Activated CD4-positive, alpha-beta T cell treated with anti-CD3 and anti-CD28 coated beads, Interleukin-2, amount 10 ng/mL, durations not matched to agents 7 days and 5 days (primary cell): ENCODE results near the gene TIMM23. TPM values are rescaled to one million over a fixed set of nuclear protein-coding genes. Genes with fewer than 3 reads are reported as not detected.
"Not testable (repeated sequence)": the region's sequence is repeated elsewhere in the genome, so short reads cannot be mapped to it uniquely, and the experiment has no call there.

Source experiments
- CTCF ChIA-PET: fragments of 350-600 bp; sonication (Branson Sonifier 250); formaldehyde crosslinking; loops from one replicate; lab custom pipeline; 2021; ENCODE audit warnings: antibody characterized with exemption; lab: Charles Lee
- POLR2A ChIA-PET: fragments of 350-600 bp; sonication (Branson Sonifier 250); formaldehyde crosslinking; loops from one replicate; lab custom pipeline; 2021; ENCODE audit warnings: antibody characterized with exemption; lab: Charles Lee
- DNase-seq: peaks from one replicate; pipeline ENCODE4 v3.0.0-alpha.2; 2020
- H3K27ac Mint-ChIP-seq: one replicate; pipeline ENCODE4 v1.8.0; 2021; ENCODE audit warnings: mild to moderate bottlenecking, moderate library complexity, mixed read lengths
- H3K27me3 Mint-ChIP-seq: one replicate; pipeline ENCODE4 v1.8.0; 2021; ENCODE audit warnings: mixed read lengths
- H3K36me3 Mint-ChIP-seq: one replicate; pipeline ENCODE4 v1.8.0; 2021; ENCODE audit warnings: low read depth, mixed read lengths
- H3K4me1 Mint-ChIP-seq: one replicate; pipeline ENCODE4 v1.8.0; 2021; ENCODE audit warnings: mixed read lengths
- H3K4me3 Mint-ChIP-seq: one replicate; pipeline ENCODE4 v1.8.0; 2021; ENCODE audit warnings: mild to moderate bottlenecking, moderate library complexity, mixed read lengths
- H3K9me3 Mint-ChIP-seq: one replicate; pipeline ENCODE4 v1.8.0; 2021; ENCODE audit warnings: mixed read lengths
- total RNA-seq, 2 experiments: library from RNA; stranded (reverse); gene quantifications; one replicate each; pipeline ENCODE4 v1.2.3, GENCODE V29; 2021

TIMM23 gene
- total RNA-seq, 2 experiments from 2014 or later, result 49.0 to 54.5 TPM

DNA sequence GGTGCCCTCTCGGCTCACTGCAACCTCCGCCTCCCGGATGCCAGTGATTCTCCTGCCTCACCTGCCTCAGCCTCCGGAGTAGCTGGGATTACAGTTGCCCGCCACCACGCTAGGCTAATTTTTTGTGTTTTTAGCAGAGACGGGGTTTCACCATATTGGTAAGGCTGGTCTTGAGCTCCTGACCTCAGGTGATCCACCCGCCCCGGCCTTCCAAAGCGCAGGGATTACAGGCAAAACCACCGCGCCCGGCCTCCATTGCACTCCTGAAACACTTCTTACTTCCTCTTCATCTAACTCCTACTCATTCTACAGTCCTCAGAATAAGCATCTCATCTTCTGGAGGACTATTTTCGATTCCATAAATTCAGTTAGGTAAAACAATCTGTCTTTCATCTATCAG is 1.3 kb upstream of the TIMM23 start:
- H3K27me3 Mint-ChIP-seq, H3K9me3 Mint-ChIP-seq, DNase-seq, H3K36me3 Mint-ChIP-seq, POLR2A ChIA-PET, H3K27ac Mint-ChIP-seq, CTCF ChIA-PET: not testable (repeated sequence)
- peak overlapping the region; percentile 94 for H3K4me3 Mint-ChIP-seq
- peaks cover 37% of the 10 kb centered on the region for H3K4me1 Mint-ChIP-seq

DNA sequence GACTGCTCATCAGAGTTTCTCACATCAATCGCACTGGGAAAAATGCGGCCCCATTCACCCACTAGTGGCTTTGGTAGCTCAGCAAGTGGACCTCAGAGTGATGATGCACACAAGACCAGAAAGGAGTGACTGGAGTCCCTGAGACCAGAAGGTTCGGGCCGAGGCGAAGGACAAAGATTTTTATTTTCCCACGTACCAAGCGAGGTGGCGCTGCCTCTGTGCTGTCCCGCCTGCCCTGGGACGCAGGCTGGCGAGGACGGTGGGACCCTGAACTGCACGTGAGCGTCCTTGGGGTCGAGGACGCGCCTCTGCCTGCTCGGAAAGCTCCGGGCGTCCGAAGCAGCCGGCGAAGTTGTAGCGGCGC is 565 bp upstream of the TIMM23 start:
- CTCF ChIA-PET, H3K36me3 Mint-ChIP-seq, H3K27me3 Mint-ChIP-seq, POLR2A ChIA-PET, H3K9me3 Mint-ChIP-seq: not testable (repeated sequence)
- peak; percentile 6 for DNase-seq
- Mint-ChIP-seq H3K27ac (peak overlapping the region; percentile 91), H3K4me3 (peak overlapping the region; percentile 94), H3K4me1 (peaks cover 37% of the 10 kb centered on the region)

DNA sequence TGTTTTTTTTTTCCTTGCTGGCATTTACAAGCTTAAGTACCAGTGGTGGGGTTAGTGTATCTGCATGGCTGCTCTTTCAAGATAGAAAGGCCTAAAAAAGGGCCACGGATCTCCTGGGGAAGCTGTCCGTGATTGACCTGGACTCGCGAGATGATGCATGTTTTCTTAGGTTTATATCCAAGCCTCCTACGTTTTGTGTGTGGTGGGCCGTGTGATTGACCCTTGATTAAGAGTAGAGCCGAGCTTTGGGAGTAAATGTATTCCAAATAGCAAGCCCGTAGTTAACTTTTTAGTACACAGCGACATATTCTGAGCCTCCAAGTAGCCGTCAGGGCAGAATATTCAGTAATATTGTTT is 502 bp downstream of the TIMM23 start:
- POLR2A ChIA-PET, DNase-seq, CTCF ChIA-PET, H3K27me3 Mint-ChIP-seq, H3K9me3 Mint-ChIP-seq: not testable (repeated sequence)
- H3K4me3 Mint-ChIP-seq, result peak overlapping the region; percentile 94
- H3K27ac Mint-ChIP-seq, result peak overlapping the region; percentile 91
- H3K36me3 Mint-ChIP-seq, result peaks cover 12% of the 10 kb centered on the region
- peaks cover 37% of the 10 kb centered on the region for H3K4me1 Mint-ChIP-seq

DNA sequence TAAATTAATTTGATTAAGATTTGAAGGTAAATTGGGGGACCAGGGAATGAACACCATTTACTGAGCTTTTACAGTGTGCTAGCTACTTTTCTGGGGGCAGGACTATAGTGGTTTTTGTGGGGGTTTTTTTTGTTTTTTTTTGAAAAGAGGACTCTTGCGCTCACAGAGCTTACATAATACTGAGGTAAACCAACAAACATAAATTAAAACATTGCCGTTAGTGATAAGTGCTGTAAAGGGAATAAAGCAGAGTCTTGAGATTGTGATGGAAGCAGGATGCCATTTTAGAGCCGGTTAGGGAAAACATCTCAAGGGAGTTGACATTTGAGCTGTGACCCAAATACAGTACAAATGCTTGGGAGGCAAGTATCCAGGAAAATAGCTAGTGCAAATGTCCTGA is 1.8 kb downstream of the TIMM23 start:
- POLR2A ChIA-PET, H3K27ac Mint-ChIP-seq, H3K27me3 Mint-ChIP-seq, CTCF ChIA-PET, H3K9me3 Mint-ChIP-seq, DNase-seq: not testable (repeated sequence)
- Mint-ChIP-seq H3K36me3 (peaks cover 14% of the 10 kb centered on the region), H3K4me1 (peaks cover 33% of the 10 kb centered on the region), H3K4me3 (peak overlapping the region; percentile 94)

DNA sequence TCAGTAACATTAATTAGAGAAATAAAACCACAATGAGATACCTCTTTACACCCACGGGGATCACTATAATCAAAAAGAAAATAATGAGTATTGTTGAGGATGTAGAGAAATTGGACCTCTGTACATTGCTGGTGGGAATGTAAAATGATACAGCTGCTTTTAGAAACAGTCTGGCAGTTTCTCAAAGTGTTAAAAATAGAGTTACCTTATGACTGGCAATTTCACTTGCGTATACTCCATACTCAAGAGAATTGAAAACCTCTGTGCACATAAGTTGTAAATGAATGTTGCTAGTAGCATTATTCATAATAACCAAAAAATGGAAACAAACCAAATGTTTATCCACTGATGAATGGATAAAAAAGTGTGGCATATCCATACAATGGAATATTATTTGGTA is 6.3 kb downstream of the TIMM23 start:
- H3K27ac Mint-ChIP-seq, CTCF ChIA-PET, DNase-seq, H3K27me3 Mint-ChIP-seq, H3K4me3 Mint-ChIP-seq, H3K9me3 Mint-ChIP-seq, POLR2A ChIA-PET: not testable (repeated sequence)
- peaks cover 18% of the 10 kb centered on the region for H3K36me3 Mint-ChIP-seq
- H3K4me1 Mint-ChIP-seq, result peaks cover 22% of the 10 kb centered on the region

DNA sequence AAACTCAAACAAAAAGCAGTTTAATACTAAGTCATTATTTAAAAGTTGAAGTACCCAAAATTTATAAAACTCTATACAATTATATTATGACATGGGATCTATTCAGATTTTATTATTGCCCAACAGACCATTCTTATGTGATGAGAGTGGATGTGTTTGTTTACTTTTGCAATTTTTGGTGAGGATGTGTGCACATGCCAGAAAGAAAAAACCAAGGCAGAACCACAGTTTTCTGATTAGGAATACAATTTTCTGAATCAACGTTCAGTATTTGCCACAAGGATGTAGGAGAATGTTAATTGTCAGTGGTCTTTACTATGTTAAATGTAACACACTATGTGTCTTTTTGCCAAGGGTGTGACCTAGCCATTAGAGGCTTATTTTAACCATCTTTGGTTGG is 9.1 kb downstream of the TIMM23 start:
- H3K27ac Mint-ChIP-seq, CTCF ChIA-PET, H3K27me3 Mint-ChIP-seq, DNase-seq, H3K9me3 Mint-ChIP-seq, POLR2A ChIA-PET, H3K4me1 Mint-ChIP-seq, H3K4me3 Mint-ChIP-seq: not testable (repeated sequence)
- peaks cover 19% of the 10 kb centered on the region for H3K36me3 Mint-ChIP-seq

DNA sequence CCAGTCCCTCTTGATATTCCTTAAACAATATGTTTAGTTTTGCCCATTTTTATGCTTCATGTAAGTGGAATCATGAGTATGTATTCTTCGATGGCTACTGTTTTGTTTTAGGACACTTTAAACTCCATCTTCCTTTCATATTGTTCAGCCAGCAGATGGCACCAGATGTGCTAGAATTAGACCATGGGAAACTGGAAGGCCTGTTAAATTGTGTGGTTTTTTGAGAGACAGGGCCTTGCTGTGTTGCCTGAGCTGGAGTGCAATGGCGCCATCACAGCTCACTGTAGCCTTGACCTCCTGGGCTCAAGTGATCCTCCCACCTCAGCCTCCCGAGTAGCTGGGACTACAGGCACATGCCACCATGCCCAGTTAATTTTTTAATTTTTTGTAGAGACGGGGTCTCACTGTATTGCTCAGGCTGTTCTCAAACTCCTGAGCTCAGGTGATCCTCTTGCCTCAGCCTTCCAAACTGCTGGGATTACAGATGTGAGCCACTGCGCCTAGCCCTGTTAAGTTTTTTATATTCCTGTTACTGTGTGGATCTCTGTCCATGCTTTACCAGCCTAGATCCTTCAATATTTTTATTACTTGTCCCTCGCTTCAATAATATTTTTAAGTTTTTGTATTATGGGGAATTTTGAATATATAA is 11.4 kb downstream of the TIMM23 start:
- H3K4me1 Mint-ChIP-seq, H3K4me3 Mint-ChIP-seq, H3K27me3 Mint-ChIP-seq, H3K27ac Mint-ChIP-seq, POLR2A ChIA-PET, CTCF ChIA-PET, H3K9me3 Mint-ChIP-seq: not testable (repeated sequence)
- peaks cover 20% of the 10 kb centered on the region for H3K36me3 Mint-ChIP-seq
- DNase-seq, result peak; percentile 74

DNA sequence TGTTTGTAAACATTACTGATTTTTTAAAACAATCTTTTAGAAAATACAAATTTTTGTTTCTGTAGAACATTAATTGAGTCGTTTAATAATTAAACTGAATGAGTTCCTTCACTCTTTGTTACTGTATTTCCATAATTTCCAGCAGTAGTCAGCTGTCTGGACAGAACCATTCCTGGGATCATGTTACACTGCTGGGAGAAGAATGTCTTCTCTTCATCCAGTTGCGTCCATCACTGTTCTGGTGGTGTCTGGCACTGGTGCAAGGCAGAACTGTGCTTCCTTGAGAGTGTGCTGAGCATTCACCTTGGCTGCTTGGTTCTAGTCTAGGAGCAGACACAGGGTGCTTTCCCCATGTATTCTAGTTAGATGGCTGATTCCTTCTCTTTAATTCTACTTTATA is 12.2 kb downstream of the TIMM23 start:
- peaks cover 17% of the 10 kb centered on the region for H3K36me3 Mint-ChIP-seq
- H3K4me3 Mint-ChIP-seq, H3K9me3 Mint-ChIP-seq, H3K27ac Mint-ChIP-seq, POLR2A ChIA-PET, DNase-seq, H3K27me3 Mint-ChIP-seq, H3K4me1 Mint-ChIP-seq, CTCF ChIA-PET: not testable (repeated sequence)

DNA sequence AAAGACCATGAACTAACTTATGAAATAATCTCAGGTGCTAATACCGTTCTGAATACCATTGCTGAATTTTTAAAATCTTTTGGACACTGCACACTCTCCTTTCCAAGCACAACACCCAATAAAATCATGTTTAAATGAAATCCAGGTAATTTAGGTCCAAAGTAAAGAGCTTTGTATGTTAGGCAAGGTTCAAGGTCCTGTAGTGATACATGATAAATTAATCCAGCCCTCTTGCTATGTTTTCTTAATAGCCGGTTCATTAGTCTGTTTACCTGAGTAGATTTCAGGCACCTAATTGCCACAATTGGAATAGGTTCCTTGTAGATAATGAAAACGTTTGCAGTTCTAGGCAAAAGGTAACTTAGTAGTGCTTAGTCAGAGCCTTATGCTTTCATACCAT is 13.3 kb downstream of the TIMM23 start:
- H3K27ac Mint-ChIP-seq, CTCF ChIA-PET, DNase-seq, POLR2A ChIA-PET, H3K27me3 Mint-ChIP-seq, H3K4me3 Mint-ChIP-seq, H3K4me1 Mint-ChIP-seq, H3K9me3 Mint-ChIP-seq: not testable (repeated sequence)
- H3K36me3 Mint-ChIP-seq, result peaks cover 19% of the 10 kb centered on the region

DNA sequence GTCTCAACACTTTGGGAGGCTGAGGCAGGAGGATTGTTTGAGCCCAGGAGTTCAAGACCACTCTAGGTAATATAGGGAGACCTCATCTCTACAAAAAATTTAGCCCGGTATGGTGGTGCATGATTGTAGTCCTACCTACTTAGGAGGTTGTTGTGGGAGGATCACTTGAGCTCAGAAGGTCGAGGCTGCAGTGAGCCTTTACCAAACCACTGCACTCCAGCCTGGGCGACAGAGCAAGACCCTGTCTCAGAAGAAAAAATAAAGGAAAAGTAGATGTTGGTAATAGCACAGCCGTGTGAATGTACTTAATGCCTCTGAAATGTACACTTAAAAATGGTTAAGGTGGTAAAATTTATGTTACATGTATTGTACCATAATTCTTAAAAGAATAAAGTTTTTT is 25.3 kb downstream of the TIMM23 start:
- no peak overlapping the region for H3K4me3 Mint-ChIP-seq
- POLR2A ChIA-PET, result no interaction called here
- H3K27ac Mint-ChIP-seq, result no peak overlapping the region

DNA sequence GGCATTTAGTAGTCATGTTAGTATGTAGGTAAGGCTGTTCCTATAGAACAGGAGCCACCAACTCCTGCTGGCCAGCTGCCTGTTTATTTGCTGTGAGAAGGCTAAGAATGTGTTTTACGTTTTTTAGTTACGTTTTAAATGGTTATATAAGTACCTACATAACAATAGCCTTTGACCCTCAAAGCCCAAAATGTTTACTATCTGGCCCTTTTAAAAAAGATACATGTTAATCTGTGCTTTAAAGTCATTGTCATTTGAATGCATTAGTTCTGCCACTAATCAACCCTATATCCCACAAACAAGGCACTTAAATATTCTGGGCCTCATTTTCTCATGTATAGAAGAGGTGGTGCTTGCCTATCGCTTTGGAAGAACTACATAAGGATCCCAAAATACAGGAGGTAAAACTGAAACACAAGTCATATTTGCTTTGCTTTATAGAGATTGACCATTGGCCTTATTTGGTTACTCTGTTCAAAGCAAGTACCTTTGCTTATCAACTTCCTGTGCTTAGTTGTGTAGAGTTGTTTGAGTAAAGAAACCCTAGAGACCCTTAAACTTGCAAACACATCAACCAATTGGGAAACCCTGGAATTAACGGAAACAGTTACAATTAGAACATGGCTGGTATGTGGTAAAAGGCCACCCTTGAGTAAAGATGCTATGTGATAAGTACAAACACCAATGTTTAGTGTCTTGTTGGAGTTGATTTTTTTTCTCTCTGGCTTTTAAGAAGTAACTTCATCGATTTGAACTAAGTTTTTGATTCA is 25.9 kb downstream of the TIMM23 start:
- Mint-ChIP-seq H3K36me3 (peaks cover 48% of the 10 kb centered on the region), H3K4me3 (no peak overlapping the region), H3K9me3 (peaks cover 11% of the 10 kb centered on the region), H3K27me3 (no peaks in the 10 kb centered on the region), H3K4me1 (no peaks in the 10 kb centered on the region), H3K27ac (no peak overlapping the region)
- POLR2A ChIA-PET, result no interaction called here
- CTCF ChIA-PET, result interaction anchor here (0.6 kb wide), 1 partner anchor 258 kb away, joined by 3 read pairs; no protein-coding TSS in a partner anchor
- no peak for DNase-seq

More for the DNA sequence above, 25.3 kb downstream of the TIMM23 start:
- CTCF ChIA-PET, result no interaction called here
- Mint-ChIP-seq H3K9me3 (peaks cover 11% of the 10 kb centered on the region), H3K4me1 (no peaks in the 10 kb centered on the region), H3K27me3 (no peaks in the 10 kb centered on the region), H3K36me3 (peaks cover 49% of the 10 kb centered on the region)
- no peak for DNase-seq

DNA sequence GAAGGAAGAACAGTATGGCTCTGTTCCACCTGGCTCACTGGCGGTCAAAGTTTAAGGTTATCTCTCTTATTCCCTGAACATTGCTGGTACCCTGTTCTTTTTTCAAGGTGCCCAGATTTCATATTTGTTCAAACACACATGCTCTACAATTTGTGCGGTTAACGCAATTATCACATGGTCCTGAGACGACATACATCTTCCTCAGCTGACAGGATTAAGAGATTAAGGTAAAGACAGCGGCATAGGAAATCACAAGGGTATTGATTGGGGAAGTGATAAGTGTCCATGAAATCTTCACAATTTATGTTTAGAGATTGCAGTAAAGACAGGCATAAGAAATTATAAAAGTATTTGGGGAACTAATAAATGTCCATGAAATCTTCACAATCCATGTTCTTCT is 27.7 kb downstream of the TIMM23 start:
- DNase-seq, CTCF ChIA-PET: not testable (repeated sequence)

DNA sequence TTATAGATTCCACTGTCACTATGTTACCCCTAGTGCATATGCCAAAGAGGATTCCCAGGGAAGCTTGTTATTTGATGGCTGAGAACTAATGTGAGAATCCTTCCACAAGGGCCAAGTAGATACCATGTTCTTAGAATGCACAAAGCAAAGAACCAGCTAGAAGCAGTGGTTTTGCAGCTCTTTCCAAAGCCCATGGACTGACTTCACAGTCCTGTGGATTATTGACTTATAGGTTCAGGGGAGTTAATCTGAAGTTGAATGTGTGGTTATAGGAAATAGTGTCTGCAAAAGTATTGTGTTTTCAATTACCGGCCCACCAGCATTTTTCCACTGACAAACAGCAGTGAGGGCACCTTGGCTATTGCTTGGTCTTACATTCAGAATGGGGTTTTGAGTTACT is 28.2 kb downstream of the TIMM23 start:
- no peaks in the 10 kb centered on the region for H3K4me1 Mint-ChIP-seq
- ChIA-PET CTCF (no interaction called here), POLR2A (no interaction called here)
- H3K27ac Mint-ChIP-seq, result no peak overlapping the region
- peaks cover 53% of the 10 kb centered on the region for H3K36me3 Mint-ChIP-seq
- H3K4me3 Mint-ChIP-seq, result no peak overlapping the region
- no peaks in the 10 kb centered on the region for H3K27me3 Mint-ChIP-seq
- H3K9me3 Mint-ChIP-seq, result peaks cover 11% of the 10 kb centered on the region
- no peak for DNase-seq

More for the DNA sequence above, 27.7 kb downstream of the TIMM23 start:
- H3K4me3 Mint-ChIP-seq, H3K27ac Mint-ChIP-seq, POLR2A ChIA-PET, H3K4me1 Mint-ChIP-seq, H3K27me3 Mint-ChIP-seq: not testable (repeated sequence)
- Mint-ChIP-seq H3K36me3 (peaks cover 49% of the 10 kb centered on the region), H3K9me3 (peaks cover 11% of the 10 kb centered on the region)
